IMR-90 (cell line): ENCODE measurements around the gene CDH13. TPM values are rescaled to one million over a fixed set of nuclear protein-coding genes. Genes with fewer than 3 reads are reported as not detected.

Experiments used
- ATAC-seq: fragments of 200-7000 bp; cut with Tn5 transposase; 2 replicates; pipeline ENCODE4 v1.9.1; 2020; ENCODE audit warnings: low read depth, mild to moderate bottlenecking, moderate library complexity
- BruUV-seq: library from RNA; stranded (reverse); fragments of 400-500 nt; replicated peaks from 2 replicates; lab custom pipeline; 2021; lab: Mats Ljungman, UMichigan
- CTCF ChIA-PET: fragments of 300-600 bp; formaldehyde crosslinking; extraction: SDS; loops from one replicate; lab custom pipeline; 2021; ENCODE audit warnings: antibody characterized with exemption; lab: Yijun Ruan, JAX
- POLR2A ChIA-PET: fragments of 300-600 bp; sonication (Branson Sonifier 250); formaldehyde crosslinking; loops from one replicate; lab custom pipeline; 2022; ENCODE audit warnings: antibody characterized with exemption; ENCODE audit not compliant: unreplicated experiment; lab: Charles Lee
- DNase-seq: peaks from one replicate; pipeline ENCODE4 v3.0.0; 2013
- H2AFZ ChIP-seq: replicated peaks from 2 replicates; pipeline ENCODE3; 2013; ENCODE audit warnings: low read length, mild to moderate bottlenecking; ENCODE audit not compliant: poor library complexity
- H2AK5ac ChIP-seq: 2 replicates; pipeline ENCODE4 v1.6.1; 2013; ENCODE audit warnings: low read depth, low read length, inconsistent platforms
- H2AK9ac ChIP-seq: replicated peaks from 2 replicates; pipeline ENCODE3; 2013; ENCODE audit warnings: mild to moderate bottlenecking, low read depth, low read length, moderate library complexity; ENCODE audit not compliant: poor library complexity
- H2BK120ac ChIP-seq: 2 replicates; pipeline ENCODE4 v1.6.1; 2013; ENCODE audit warnings: low read depth, low read length, inconsistent platforms
- H2BK15ac ChIP-seq: 3 replicates; pipeline ENCODE4 v1.6.1; 2013; ENCODE audit warnings: low read depth, low read length, inconsistent platforms
- H2BK20ac ChIP-seq: 2 replicates; pipeline ENCODE4 v1.6.1; 2013; ENCODE audit warnings: low read depth, mild to moderate bottlenecking, inconsistent platforms, low read length, moderate library complexity
- H2BK5ac ChIP-seq: 2 replicates; pipeline ENCODE4 v1.6.1; 2013; ENCODE audit warnings: mild to moderate bottlenecking, low read depth, low read length, inconsistent platforms; ENCODE audit not compliant: poor library complexity, severe bottlenecking
- H3K14ac ChIP-seq: replicated peaks from 2 replicates; pipeline ENCODE4 v1.6.1; 2013; ENCODE audit warnings: low read depth, low read length, inconsistent platforms
- H3K18ac ChIP-seq: 2 replicates; pipeline ENCODE4 v1.6.1; 2013; ENCODE audit warnings: low read depth, low read length, control low read depth
- H3K23ac ChIP-seq: 2 replicates; pipeline ENCODE4 v1.6.1; 2013; ENCODE audit warnings: low read depth, low read length, inconsistent platforms
- H3K27ac ChIP-seq: 2 replicates; pipeline ENCODE4 v1.5.1; 2013; ENCODE audit warnings: mild to moderate bottlenecking, control low read depth, low read length; ENCODE audit not compliant: insufficient read depth
- H3K27me3 ChIP-seq: 2 replicates; pipeline ENCODE4 v1.6.1; 2013; ENCODE audit warnings: low read length; ENCODE audit not compliant: control insufficient read depth, insufficient read depth
- H3K36me3 ChIP-seq: 2 replicates; pipeline ENCODE4 v1.6.1; 2013; ENCODE audit warnings: low read length, mixed read lengths; ENCODE audit not compliant: control insufficient read depth, insufficient read depth
- H3K4ac ChIP-seq: 2 replicates; pipeline ENCODE4 v1.6.1; 2013; ENCODE audit warnings: low read depth, low read length, inconsistent platforms
- H3K4me1 ChIP-seq: 2 replicates; pipeline ENCODE4 v1.6.1; 2013; ENCODE audit warnings: low read length, mixed read lengths; ENCODE audit not compliant: control insufficient read depth, insufficient read depth
- H3K4me2 ChIP-seq: 2 replicates; pipeline ENCODE4 v1.6.1; 2013; ENCODE audit warnings: low read depth, mild to moderate bottlenecking, control low read depth, low read length, moderate library complexity
- H3K4me3 ChIP-seq: 2 replicates; pipeline ENCODE4 v1.5.1; 2013; ENCODE audit warnings: low read depth, mild to moderate bottlenecking, control low read depth, low read length, moderate library complexity; ENCODE audit not compliant: insufficient read depth
- H3K56ac ChIP-seq: 2 replicates; pipeline ENCODE4 v1.6.1; 2013; ENCODE audit warnings: low read length, inconsistent platforms; ENCODE audit not compliant: insufficient read depth; ENCODE audit errors: extremely low read depth
- H3K79me1 ChIP-seq, 2 experiments: 2 replicates each; pipeline ENCODE4 v1.6.1; 2013; ENCODE audit warnings: low read length in 2 of 2, inconsistent platforms in 1 of 2, low read depth in 1 of 2
- H3K9ac ChIP-seq: 2 replicates; pipeline ENCODE4 v1.6.1; 2013; ENCODE audit warnings: low read depth, low read length, control low read depth
- H3K9me1 ChIP-seq: 2 replicates; pipeline ENCODE4 v1.6.1; 2013; ENCODE audit warnings: low read length, inconsistent platforms; ENCODE audit not compliant: insufficient read depth
- H3K9me3 ChIP-seq: 2 replicates; pipeline ENCODE4 v1.6.1; 2013; ENCODE audit warnings: low read length; ENCODE audit not compliant: control insufficient read depth, insufficient read depth
- H4K20me1 ChIP-seq: 2 replicates; pipeline ENCODE4 v1.6.1; 2013; ENCODE audit warnings: low read length, inconsistent platforms; ENCODE audit not compliant: insufficient read depth
- H4K5ac ChIP-seq: 2 replicates; pipeline ENCODE4 v1.6.1; 2013; ENCODE audit warnings: mild to moderate bottlenecking, low read depth, low read length, control low read depth
- H4K8ac ChIP-seq, 2 experiments: 2 replicates each; pipeline ENCODE4 v1.6.1; 2013; ENCODE audit warnings: low read depth in 2 of 2, low read length in 2 of 2, control low read depth in 1 of 2, inconsistent platforms in 1 of 2
- H4K91ac ChIP-seq: 2 replicates; pipeline ENCODE4 v1.6.1; 2013; ENCODE audit warnings: low read depth, low read length, inconsistent platforms; ENCODE audit not compliant: insufficient read depth
- CEBPB ChIP-seq: IDR thresholded peaks from 2 replicates; pipeline ENCODE4 v1.6.1; 2012; ENCODE audit warnings: low read depth, low read length, improper control_type of control experiment
- CHD1 ChIP-seq: IDR thresholded peaks from 2 replicates; pipeline ENCODE4 v1.6.1; 2012; ENCODE audit warnings: low read depth, low read length, improper control_type of control experiment
- CTCF ChIP-seq: conservative IDR thresholded peaks from 2 replicates; pipeline ENCODE4 v1.5.1; 2012; ENCODE audit warnings: mild to moderate bottlenecking, low read depth, low read length, improper control_type of control experiment
- ELK1 ChIP-seq: fragments of 150-350 bp; IDR thresholded peaks from 2 replicates; pipeline ENCODE4 v1.6.1; 2016; ENCODE audit warnings: low read depth, mild to moderate bottlenecking, low read length, moderate library complexity, borderline replicate concordance
- FOS ChIP-seq: fragments of 150-350 bp; IDR thresholded peaks from 2 replicates; pipeline ENCODE4 v1.6.1; 2016; ENCODE audit warnings: low read depth, low read length
- NFE2L2 ChIP-seq: fragments of 150-350 bp; IDR thresholded peaks from 2 replicates; pipeline ENCODE4 v1.6.1; 2016; ENCODE audit warnings: low read depth, mild to moderate bottlenecking, low read length
- POLR2A ChIP-seq: IDR thresholded peaks from 2 replicates; pipeline ENCODE4 v1.6.1; 2012; ENCODE audit warnings: mild to moderate bottlenecking, low read depth, low read length
- RAD21 ChIP-seq: IDR thresholded peaks from 2 replicates; pipeline ENCODE4 v1.6.1; 2012; ENCODE audit warnings: low read length, improper control_type of control experiment
- RCOR1 ChIP-seq: IDR thresholded peaks from 2 replicates; pipeline ENCODE4 v1.6.1; 2012; ENCODE audit warnings: mild to moderate bottlenecking, low read length, improper control_type of control experiment; ENCODE audit not compliant: insufficient replicate concordance
- SMC3 ChIP-seq: fragments of 150-350 bp; IDR thresholded peaks from 2 replicates; pipeline ENCODE4 v1.6.1; 2016; ENCODE audit warnings: low read depth, mild to moderate bottlenecking, antibody characterized with exemption, low read length, moderate library complexity
- USF2 ChIP-seq: fragments of 150-350 bp; IDR thresholded peaks from 2 replicates; pipeline ENCODE4 v1.6.1; 2017; ENCODE audit warnings: mild to moderate bottlenecking, antibody characterized with exemption, low read length, low read depth
- WGBS, 2 experiments: methylation state at CpG; one replicate each; pipeline versions ENCODE4 v1.1.5 to v1.1.7; 2013; ENCODE audit warnings: missing lambda C conversion rate in 2 of 2; ENCODE audit not compliant: insufficient read length in 1 of 2; ENCODE audit errors: extremely low coverage in 2 of 2; 5-methylcytosine and 5-hydroxymethylcytosine counted together
- dilution Hi-C: fragments of 300-500 bp; cut with HindIII; formaldehyde crosslinking; loops from one replicate; pipeline ENCODE4 v1.14.3; 2018; ENCODE audit warnings: low sequenced_read_pairs; ENCODE audit not compliant: unreplicated experiment
- in situ Hi-C: fragments of 300-500 bp; cut with MboI; formaldehyde crosslinking; loops from 3 replicates; pipeline ENCODE4 v1.14.3; 2019; ENCODE audit warnings: low sequenced_read_pairs, inconsistent platforms, mixed read lengths
- intact Hi-C: fragments of 100-400 bp; cut with micrococcal nuclease; formaldehyde crosslinking; loops from 2 replicates; pipeline ENCODE4 v1.10.0; 2022
- polyA plus RNA-seq, 3 experiments: library from polyadenylated mRNA; depleted of rRNA; stranded (reverse); fragments of >200 nt; gene quantifications; 2 replicates each; pipeline ENCODE4 v1.2.3, GENCODE V29; 2012; ENCODE audit warnings: low replicate concordance in 1 of 3
- total RNA-seq: library from RNA; depleted of rRNA; stranded (reverse); fragments of >200 nt; gene quantifications from 2 replicates; pipeline ENCODE4 v1.2.3, GENCODE V29; 2012

CDH13 gene
- total and polyA plus RNA-seq, 2 of the 4 experiments (the other 2 are of a cell fraction) = 61.6 to 74.7 TPM

- no peaks in the 10 kb centered on the region for H3K27me3 ChIP-seq
- H3K4me2 ChIP-seq = no peak overlapping the region
- intact Hi-C loops (no loop called here), in situ Hi-C loops (no loop called here), dilution Hi-C loops (no loop called here)
- H2AFZ ChIP-seq = no peak overlapping the region
- H2BK20ac ChIP-seq = no peak overlapping the region
- no peak overlapping the region for H3K4me3 ChIP-seq
- peaks cover 8% of the 10 kb centered on the region for H3K9me1 ChIP-seq
- no peak overlapping the region for H3K23ac ChIP-seq
- ChIA-PET CTCF (no interaction called here), POLR2A (no interaction called here)
- H2BK15ac ChIP-seq = no peak overlapping the region
- H3K56ac ChIP-seq = no peak overlapping the region
- TF ChIP-seq SMC3 (no peak), FOS (no peak), CHD1 (no peak), NFE2L2 (no peak), ELK1 (no peak), USF2 (no peak), RAD21 (no peak), CEBPB (no peak), CTCF (no peak), RCOR1 (no peak), POLR2A (no peak)
- DNase-seq (no peak), ATAC-seq (no peak)
- WGBS, 2 experiments = 100% methylated on average over 2 of the region's 2 CpGs; no CpG with 5 or more reads in 1 of the 2 experiments
- no peak overlapping the region for H3K14ac ChIP-seq
- BruUV-seq = no TSS peak
- no peaks in the 10 kb centered on the region for H3K79me1 ChIP-seq
- no peak overlapping the region for H2AK9ac ChIP-seq
- peaks cover 5% of the 10 kb centered on the region; the same call in 1 of the 2 replicates for H3K9me3 ChIP-seq
- H4K91ac ChIP-seq = no peak overlapping the region
- H3K36me3 ChIP-seq = no peaks in the 10 kb centered on the region
- H2BK120ac ChIP-seq = no peak overlapping the region
- H3K4me1 ChIP-seq = no peaks in the 10 kb centered on the region
- no peaks in the 10 kb centered on the region for H4K20me1 ChIP-seq
- H2BK5ac ChIP-seq = no peak overlapping the region
- H4K5ac ChIP-seq = no peak overlapping the region
- no peak overlapping the region for H3K27ac ChIP-seq
- H3K9ac ChIP-seq = no peak overlapping the region
- no peak overlapping the region for H2AK5ac ChIP-seq
- H3K18ac ChIP-seq = no peak overlapping the region
- no peak overlapping the region for H3K4ac ChIP-seq
- no peak overlapping the region for H4K8ac ChIP-seq
These were observed 1097.1 kb downstream of the CDH13 start for GRCh38 chr16:83723901-83724300.
